ENCODE measurements around the gene VWC2L. TPM values are rescaled to one million over a fixed set of nuclear protein-coding genes. Genes with fewer than 3 reads are reported as not detected.

Gene VWC2L
- total and polyA plus RNA-seq, 2 donors from 2014 or later = 0.09 TPM; not detected in 1

DNA sequence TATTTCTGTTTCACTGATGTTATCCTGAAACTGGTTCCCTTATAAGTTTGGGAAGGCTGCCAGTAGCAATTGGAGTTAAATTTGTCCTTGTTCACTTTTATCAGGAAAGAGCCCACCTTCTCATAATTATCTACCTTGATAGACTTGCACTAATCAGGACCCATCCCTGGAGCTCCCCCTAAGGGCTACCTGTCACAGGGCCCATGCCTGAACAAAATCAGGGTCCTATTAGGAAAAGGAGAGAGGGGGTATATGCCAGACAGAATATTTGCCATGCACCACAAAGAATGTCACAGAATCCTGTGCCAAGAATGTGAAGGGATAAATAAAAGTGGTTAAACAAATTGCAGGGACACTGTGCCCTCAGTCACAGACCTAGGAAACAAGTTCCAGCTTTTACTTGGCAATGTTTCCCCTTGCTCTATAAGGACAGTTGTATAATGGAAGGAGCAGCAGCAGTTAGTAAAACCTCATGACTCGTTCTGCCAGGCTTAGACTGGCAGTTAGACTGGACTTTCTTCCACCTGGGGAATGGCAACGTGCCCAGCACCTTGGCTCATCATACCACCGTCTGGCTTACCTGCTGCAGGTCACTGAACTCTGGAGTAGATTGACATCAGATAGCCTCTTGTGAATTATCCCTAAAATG lies 32.3 kb upstream of the VWC2L start:
- H3K4me3 ChIP-seq (ENCODE audit: low read length in 3 of 3) = no peak overlapping the region
- TF ChIP-seq, protein P1, sequence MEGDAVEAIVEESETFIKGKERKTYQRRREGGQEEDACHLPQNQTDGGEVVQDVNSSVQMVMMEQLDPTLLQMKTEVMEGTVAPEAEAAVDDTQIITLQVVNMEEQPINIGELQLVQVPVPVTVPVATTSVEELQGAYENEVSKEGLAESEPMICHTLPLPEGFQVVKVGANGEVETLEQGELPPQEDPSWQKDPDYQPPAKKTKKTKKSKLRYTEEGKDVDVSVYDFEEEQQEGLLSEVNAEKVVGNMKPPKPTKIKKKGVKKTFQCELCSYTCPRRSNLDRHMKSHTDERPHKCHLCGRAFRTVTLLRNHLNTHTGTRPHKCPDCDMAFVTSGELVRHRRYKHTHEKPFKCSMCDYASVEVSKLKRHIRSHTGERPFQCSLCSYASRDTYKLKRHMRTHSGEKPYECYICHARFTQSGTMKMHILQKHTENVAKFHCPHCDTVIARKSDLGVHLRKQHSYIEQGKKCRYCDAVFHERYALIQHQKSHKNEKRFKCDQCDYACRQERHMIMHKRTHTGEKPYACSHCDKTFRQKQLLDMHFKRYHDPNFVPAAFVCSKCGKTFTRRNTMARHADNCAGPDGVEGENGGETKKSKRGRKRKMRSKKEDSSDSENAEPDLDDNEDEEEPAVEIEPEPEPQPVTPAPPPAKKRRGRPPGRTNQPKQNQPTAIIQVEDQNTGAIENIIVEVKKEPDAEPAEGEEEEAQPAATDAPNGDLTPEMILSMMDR (IDR thresholded peaks at IDR 0.05; ENCODE audit: borderline replicate concordance, extremely low read depth, insufficient read depth) = no peak
- no peak overlapping the region for H3K27ac ChIP-seq (ENCODE audit: low read depth in 2 of 2, low read length in 2 of 2)
- no peak overlapping the region for H3K9ac ChIP-seq (ENCODE audit: low read length in 3 of 3)
- intact Hi-C loops (cut with DNase I) = no loop called here
- no peaks in the 10 kb centered on the region for H3K4me1 ChIP-seq (ENCODE audit: control insufficient read depth in 2 of 3, insufficient read depth in 2 of 3, low read depth in 1 of 3, low read length in 3 of 3)
- no peaks in the 10 kb centered on the region for H3K36me3 ChIP-seq (ENCODE audit: control insufficient read depth in 2 of 3, insufficient read depth in 3 of 3, low read length in 3 of 3)
- H3K9me3 ChIP-seq (ENCODE audit: control insufficient read depth in 2 of 3, insufficient read depth in 1 of 3, low read length in 3 of 3) = no peaks in the 10 kb centered on the region
- FAIRE-seq (no peak), DNase-seq (peak in 1 of 5 donors; percentile 9)
- H3K27me3 ChIP-seq (ENCODE audit: control insufficient read depth, insufficient read depth, low read length) = no peaks in the 10 kb centered on the region

DNA sequence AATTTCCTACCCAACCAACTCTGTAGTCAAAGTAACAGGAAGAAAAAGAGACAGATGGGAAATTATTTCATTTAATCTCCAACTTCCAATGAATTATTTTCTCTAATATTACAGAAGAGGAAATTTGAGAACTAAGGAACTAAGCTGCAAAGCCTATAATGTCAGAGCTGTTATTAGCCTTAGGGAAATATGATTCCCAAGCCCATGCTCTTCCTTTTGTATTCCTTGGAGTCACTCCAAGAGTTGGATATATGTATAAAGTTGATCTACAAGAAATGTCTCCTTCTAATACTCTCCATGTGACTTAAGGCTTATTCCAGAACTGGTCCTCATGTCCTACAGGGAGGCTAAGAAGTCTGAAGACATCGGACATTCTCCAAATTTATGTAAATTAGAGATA lies 31.6 kb upstream of the VWC2L start:
- Histone ChIP-seq H3K9ac (ENCODE audit: low read length in 3 of 3) (no peak overlapping the region), H3K4me1 (ENCODE audit: control insufficient read depth in 2 of 3, insufficient read depth in 2 of 3, low read depth in 1 of 3, low read length in 3 of 3) (no peaks in the 10 kb centered on the region), H3K27ac (ENCODE audit: low read depth in 2 of 2, low read length in 2 of 2) (no peak overlapping the region), H3K4me3 (ENCODE audit: low read length in 3 of 3) (no peak overlapping the region), H3K36me3 (ENCODE audit: control insufficient read depth in 2 of 3, insufficient read depth in 3 of 3, low read length in 3 of 3) (no peaks in the 10 kb centered on the region), H3K9me3 (ENCODE audit: control insufficient read depth in 2 of 3, insufficient read depth in 1 of 3, low read length in 3 of 3) (no peaks in the 10 kb centered on the region), H3K27me3 (ENCODE audit: control insufficient read depth, insufficient read depth, low read length) (no peaks in the 10 kb centered on the region)
- DNase-seq (peak in 2 of 5 donors; percentile 1 to 31), FAIRE-seq (no peak)
- intact Hi-C loops (cut with DNase I) = no loop called here
- TF ChIP-seq, protein P1 (IDR thresholded peaks at IDR 0.05; ENCODE audit: borderline replicate concordance, extremely low read depth, insufficient read depth) = no peak

DNA sequence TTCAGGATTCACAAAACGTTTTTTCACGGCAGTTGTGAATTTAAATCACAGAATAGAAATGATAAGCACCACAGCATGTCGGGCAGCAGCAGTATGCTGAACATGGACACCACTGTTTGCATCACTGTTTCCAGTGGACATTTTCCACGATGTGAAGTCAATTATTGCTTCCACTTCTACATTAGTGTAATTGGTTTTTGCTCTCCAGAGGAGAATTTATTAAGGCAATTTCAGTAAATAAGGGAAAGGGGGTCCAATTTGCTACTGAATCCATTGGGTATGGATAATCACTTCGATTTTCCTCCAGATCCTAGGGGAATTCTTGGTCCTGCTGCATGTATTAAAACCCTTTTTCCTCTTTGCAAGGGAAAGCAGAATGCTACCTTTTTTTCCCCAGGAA lies 30.2 kb upstream of the VWC2L start:
- H3K4me1 ChIP-seq (ENCODE audit: control insufficient read depth in 2 of 3, insufficient read depth in 2 of 3, low read depth in 1 of 3, low read length in 3 of 3) = no peaks in the 10 kb centered on the region
- DNase-seq = no peak
- no peaks in the 10 kb centered on the region for H3K36me3 ChIP-seq (ENCODE audit: control insufficient read depth in 2 of 3, insufficient read depth in 3 of 3, low read length in 3 of 3)
- H3K27me3 ChIP-seq (ENCODE audit: control insufficient read depth, insufficient read depth, low read length) = no peaks in the 10 kb centered on the region
- intact Hi-C loops (cut with DNase I) = no loop called here
- no peak overlapping the region for H3K9ac ChIP-seq (ENCODE audit: low read length in 3 of 3)
- H3K9me3 ChIP-seq (ENCODE audit: control insufficient read depth in 2 of 3, insufficient read depth in 1 of 3, low read length in 3 of 3) = no peaks in the 10 kb centered on the region
- H3K4me3 ChIP-seq (ENCODE audit: low read length in 3 of 3) = no peak overlapping the region
- TF ChIP-seq, protein P1 (IDR thresholded peaks at IDR 0.05; ENCODE audit: borderline replicate concordance, extremely low read depth, insufficient read depth) = no peak
- no peak for FAIRE-seq
- H3K27ac ChIP-seq (ENCODE audit: low read depth in 2 of 2, low read length in 2 of 2) = no peak overlapping the region

DNA sequence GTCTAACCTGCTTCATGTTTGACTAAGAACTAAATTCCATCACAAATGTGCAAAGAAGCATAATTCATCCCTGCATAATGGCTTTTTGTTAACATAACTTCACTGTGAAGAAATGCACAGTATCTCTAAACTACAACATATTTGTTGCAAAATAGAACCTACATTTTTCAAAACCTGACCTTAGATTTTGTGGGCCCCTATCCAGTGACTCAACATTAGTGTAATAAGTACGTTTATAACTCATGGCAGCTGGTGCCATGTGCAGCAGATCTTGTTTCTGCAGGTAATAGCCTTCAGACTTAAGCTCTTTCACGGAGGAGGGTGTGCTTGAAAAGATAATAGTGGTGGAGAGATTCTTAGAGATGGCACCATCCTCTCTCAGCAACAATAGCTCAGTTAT lies 28.6 kb upstream of the VWC2L start:
- intact Hi-C loops (cut with DNase I) = no loop called here
- H3K9me3 ChIP-seq (ENCODE audit: control insufficient read depth in 2 of 3, insufficient read depth in 1 of 3, low read length in 3 of 3) = no peaks in the 10 kb centered on the region
- no peak overlapping the region for H3K4me3 ChIP-seq (ENCODE audit: low read length in 3 of 3)
- no peaks in the 10 kb centered on the region for H3K4me1 ChIP-seq (ENCODE audit: control insufficient read depth in 2 of 3, insufficient read depth in 2 of 3, low read depth in 1 of 3, low read length in 3 of 3)
- no peaks in the 10 kb centered on the region for H3K36me3 ChIP-seq (ENCODE audit: control insufficient read depth in 2 of 3, insufficient read depth in 3 of 3, low read length in 3 of 3)
- H3K27ac ChIP-seq (ENCODE audit: low read depth in 2 of 2, low read length in 2 of 2) = no peak overlapping the region
- no peaks in the 10 kb centered on the region for H3K27me3 ChIP-seq (ENCODE audit: control insufficient read depth, insufficient read depth, low read length)
- H3K9ac ChIP-seq (ENCODE audit: low read length in 3 of 3) = no peak overlapping the region
- no peak for DNase-seq
- TF ChIP-seq, protein P1 (IDR thresholded peaks at IDR 0.05; ENCODE audit: borderline replicate concordance, extremely low read depth, insufficient read depth) = no peak
- FAIRE-seq = no peak
